B cell (primary cell): ENCODE measurements around the gene YARS1. TPM values are rescaled to one million over a fixed set of nuclear protein-coding genes. Genes with fewer than 3 reads are reported as not detected.

Source experiments
- ATAC-seq: fragments of 200-7000 bp; cut with Tn5 transposase; one replicate; pipeline ENCODE4 v1.10.0; 2021; ENCODE audit warnings: low read depth, mild to moderate bottlenecking, moderate number of reproducible peaks, moderate library complexity
- CTCF ChIA-PET: fragments of 350-600 bp; sonication (Branson Sonifier 250); formaldehyde crosslinking; loops from one replicate; lab custom pipeline; 2021; ENCODE audit warnings: antibody characterized with exemption, inconsistent platforms; lab: Charles Lee
- POLR2A ChIA-PET: fragments of 350-600 bp; sonication (Branson Sonifier 250); formaldehyde crosslinking; loops from one replicate; lab custom pipeline; 2021; ENCODE audit warnings: antibody characterized with exemption; lab: Charles Lee
- DNase-seq: peaks from one replicate; pipeline ENCODE4 v3.0.0; 2013
- H2AFZ ChIP-seq: 2 replicates; pipeline ENCODE4 v1.6.1; 2012; ENCODE audit warnings: mild to moderate bottlenecking, low read depth, low read length; ENCODE audit not compliant: insufficient read depth, poor library complexity, severe bottlenecking
- H3K27ac ChIP-seq, 2 donors: 1 replicate in 1 of 2; 2 replicates in 1 of 2; pipeline ENCODE4 v1.5.1; 2012 to 2013; ENCODE audit warnings: low read length in 2 of 2, mild to moderate bottlenecking in 2 of 2, moderate library complexity in 1 of 2
- H3K27me3 ChIP-seq, 4 experiments: fragments of 200-600 bp in 1 of 4; sonication (generic) in 1 of 4; replicated peaks in 1 of 4; 1 replicate in 2 of 4; 2 replicates in 2 of 4; pipeline versions ENCODE4 v1.6.1 to v1.7.0; 2013 to 2016; ENCODE audit warnings: low read length in 3 of 4, mild to moderate bottlenecking in 2 of 4, mixed read lengths in 1 of 4, moderate library complexity in 1 of 4; ENCODE audit not compliant: insufficient read depth in 4 of 4, control insufficient read depth in 3 of 4; ENCODE audit errors: control extremely low read depth in 1 of 4
- H3K36me3 ChIP-seq, 2 experiments: replicated peaks in 1 of 2; 1 replicate in 1 of 2; 2 replicates in 1 of 2; pipeline versions ENCODE4 v1.6.1 to v1.7.1; 2013; ENCODE audit warnings: low read length in 1 of 2; ENCODE audit not compliant: insufficient read depth in 2 of 2, control insufficient read depth in 1 of 2; ENCODE audit errors: control extremely low read depth in 1 of 2, extremely low read depth in 1 of 2
- H3K4me1 ChIP-seq, 2 donors: fragments of 200-600 bp in 1 of 2; sonication (generic) in 1 of 2; 1 replicate in 1 of 2; 2 replicates in 1 of 2; pipeline versions ENCODE4 v1.5.1 to v1.6.1; 2013 to 2017; ENCODE audit warnings: low read length in 2 of 2; ENCODE audit not compliant: control insufficient read depth in 2 of 2, insufficient read depth in 2 of 2
- H3K4me2 ChIP-seq: replicated peaks from 2 replicates; pipeline ENCODE3; 2012; ENCODE audit warnings: mild to moderate bottlenecking, low read depth, low read length; ENCODE audit not compliant: poor library complexity, severe bottlenecking
- H3K4me3 ChIP-seq, 5 experiments: fragments of 200-600 bp in 1 of 5; sonication (generic) in 1 of 5; 1 replicate in 3 of 5; 2 replicates in 2 of 5; pipeline versions ENCODE4 v1.5.1 to v1.7.0; 2011 to 2016; ENCODE audit warnings: low read length in 4 of 5, mild to moderate bottlenecking in 4 of 5, low read depth in 2 of 5, control low read depth in 1 of 5, moderate library complexity in 1 of 5; ENCODE audit not compliant: insufficient read depth in 1 of 5; ENCODE audit errors: control extremely low read depth in 1 of 5, extremely low read depth in 1 of 5
- H3K79me2 ChIP-seq: fragments of 200-600 bp; sonication (generic); one replicate; pipeline ENCODE4 v1.6.0; 2016; ENCODE audit warnings: low read length; ENCODE audit not compliant: control insufficient read depth, insufficient read depth
- H3K9ac ChIP-seq: fragments of 200-600 bp; sonication (generic); 2 replicates; pipeline ENCODE4 v1.6.1; 2017; ENCODE audit warnings: mild to moderate bottlenecking, low read length, moderate library complexity
- H3K9me3 ChIP-seq, 3 donors: one replicate each; pipeline versions ENCODE4 v1.6.1 to v1.7.1; 2013; ENCODE audit warnings: low read length in 2 of 3; ENCODE audit not compliant: control insufficient read depth in 2 of 3, insufficient read depth in 1 of 3; ENCODE audit errors: control extremely low read depth in 1 of 3
- H4K20me1 ChIP-seq: 2 replicates; pipeline ENCODE4 v1.6.0; 2012; ENCODE audit warnings: mild to moderate bottlenecking, low read length; ENCODE audit not compliant: insufficient read depth, control insufficient read depth, poor library complexity, severe bottlenecking
- H3K27ac Mint-ChIP-seq: one replicate; pipeline ENCODE4 v1.8.0; 2021; ENCODE audit warnings: mixed read lengths
- H3K27me3 Mint-ChIP-seq: one replicate; pipeline ENCODE4 v1.8.0; 2021; ENCODE audit warnings: mixed read lengths
- H3K4me1 Mint-ChIP-seq: one replicate; pipeline ENCODE4 v1.8.0; 2021; ENCODE audit warnings: mixed read lengths
- H3K4me3 Mint-ChIP-seq: one replicate; pipeline ENCODE4 v1.8.0; 2021; ENCODE audit warnings: mixed read lengths
- H3K9me3 Mint-ChIP-seq: one replicate; pipeline ENCODE4 v1.8.0; 2022; ENCODE audit warnings: mixed read lengths; ENCODE audit not compliant: insufficient read depth
- EZH2 ChIP-seq: IDR thresholded peaks from 2 replicates; pipeline ENCODE4 v1.6.1; 2012; ENCODE audit warnings: borderline replicate concordance, low read depth, mild to moderate bottlenecking, moderate library complexity, low read length; ENCODE audit not compliant: insufficient read depth, poor library complexity, severe bottlenecking
- WGBS: methylation state at CpG from one replicate; pipeline ENCODE4 v1.1.5; 2013; ENCODE audit warnings: missing lambda C conversion rate; ENCODE audit not compliant: insufficient coverage; 5-methylcytosine and 5-hydroxymethylcytosine counted together
- intact Hi-C: fragments of 100-400 bp; cut with micrococcal nuclease; formaldehyde crosslinking; loops from one replicate; pipeline ENCODE4 v1.10.0; 2022
- polyA plus RNA-seq: library from polyadenylated mRNA; depleted of rRNA; stranded (reverse); fragments of >200 nt; gene quantifications from 2 replicates; pipeline ENCODE4 v1.2.3, GENCODE V29; 2012
- total RNA-seq, 2 donors: library from RNA; stranded (reverse); fragments of 120-200 nt in 1 of 2; gene quantifications; 1 replicate in 1 of 2; 2 replicates in 1 of 2; pipeline versions ENCODE4 v1.2.3 to v1.2.4, GENCODE V29; 2013 to 2022
- TF ChIP-seq, protein P1 (sequence below): fragments of 200-600 bp; IDR thresholded peaks from one replicate; pipeline ENCODE4 v1.8.0; 2022; ENCODE audit warnings: antibody characterized with exemption, mild to moderate bottlenecking

The YARS1 gene
- total and polyA plus RNA-seq, 2 donors (not counting 1 experiment from before 2014, with no cell fraction given): 33.0 to 73.2 TPM

DNA sequence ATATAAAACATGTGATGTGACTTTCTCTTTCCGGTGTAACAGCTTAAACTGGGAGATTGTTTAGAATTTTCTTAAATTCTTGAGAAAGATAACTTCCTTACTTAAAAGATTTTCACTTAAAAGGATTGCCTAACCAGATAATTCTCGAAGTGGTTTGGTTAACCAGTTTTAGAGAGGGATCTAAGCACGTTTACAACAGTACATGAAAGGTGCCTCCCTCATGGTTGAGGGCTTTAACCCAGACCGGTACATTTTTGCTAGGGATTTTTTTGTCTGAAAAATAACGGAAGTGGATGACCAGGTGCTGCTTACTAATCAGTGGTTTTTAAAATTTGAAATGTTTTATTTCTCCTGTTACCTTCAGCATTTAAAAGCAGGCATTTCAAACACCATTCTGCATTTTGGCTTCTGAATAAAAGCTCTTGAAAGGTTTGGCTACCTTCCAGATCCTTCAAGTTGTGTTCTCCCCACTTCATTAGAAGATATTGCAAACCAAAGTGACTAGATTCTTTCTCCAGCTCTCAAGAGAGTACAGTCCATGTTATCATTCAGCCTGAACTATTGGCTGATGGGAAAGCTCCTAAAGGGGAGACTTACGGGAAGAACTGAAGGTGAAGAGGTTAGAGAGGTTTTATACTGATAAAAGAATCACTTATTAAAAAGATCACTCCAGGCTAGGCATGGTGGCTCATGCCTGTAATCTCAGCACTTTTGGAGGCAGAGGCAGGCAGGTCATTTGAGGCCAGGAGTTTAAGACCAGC, 13.1 kb upstream of the YARS1 start:
- H3K27ac Mint-ChIP-seq: no peak overlapping the region
- Histone ChIP-seq H3K79me2 (peaks cover 10% of the 10 kb centered on the region), H3K27ac (no peak overlapping the region), H4K20me1 (no peaks in the 10 kb centered on the region), H3K9me3 (no peaks in the 10 kb centered on the region), H3K4me2 (no peak overlapping the region), H3K9ac (no peak overlapping the region), H2AFZ (no peak overlapping the region), H3K36me3 (peaks cover 3 to 77% of the 10 kb centered on the region in 2 experiments), H3K27me3 (no peaks in the 10 kb centered on the region), H3K4me1 (no peaks in the 10 kb centered on the region), H3K4me3 (no peak overlapping the region)
- H3K4me1 Mint-ChIP-seq: no peaks in the 10 kb centered on the region
- no peak for DNase-seq
- no peaks in the 10 kb centered on the region for H3K9me3 Mint-ChIP-seq
- H3K27me3 Mint-ChIP-seq: no peaks in the 10 kb centered on the region
- TF ChIP-seq, protein P1, sequence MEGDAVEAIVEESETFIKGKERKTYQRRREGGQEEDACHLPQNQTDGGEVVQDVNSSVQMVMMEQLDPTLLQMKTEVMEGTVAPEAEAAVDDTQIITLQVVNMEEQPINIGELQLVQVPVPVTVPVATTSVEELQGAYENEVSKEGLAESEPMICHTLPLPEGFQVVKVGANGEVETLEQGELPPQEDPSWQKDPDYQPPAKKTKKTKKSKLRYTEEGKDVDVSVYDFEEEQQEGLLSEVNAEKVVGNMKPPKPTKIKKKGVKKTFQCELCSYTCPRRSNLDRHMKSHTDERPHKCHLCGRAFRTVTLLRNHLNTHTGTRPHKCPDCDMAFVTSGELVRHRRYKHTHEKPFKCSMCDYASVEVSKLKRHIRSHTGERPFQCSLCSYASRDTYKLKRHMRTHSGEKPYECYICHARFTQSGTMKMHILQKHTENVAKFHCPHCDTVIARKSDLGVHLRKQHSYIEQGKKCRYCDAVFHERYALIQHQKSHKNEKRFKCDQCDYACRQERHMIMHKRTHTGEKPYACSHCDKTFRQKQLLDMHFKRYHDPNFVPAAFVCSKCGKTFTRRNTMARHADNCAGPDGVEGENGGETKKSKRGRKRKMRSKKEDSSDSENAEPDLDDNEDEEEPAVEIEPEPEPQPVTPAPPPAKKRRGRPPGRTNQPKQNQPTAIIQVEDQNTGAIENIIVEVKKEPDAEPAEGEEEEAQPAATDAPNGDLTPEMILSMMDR: no peak
- no peak for TF ChIP-seq EZH2
- no peak overlapping the region for H3K4me3 Mint-ChIP-seq
- POLR2A ChIA-PET: no interaction called here
- intact Hi-C loops: no loop called here
- ATAC-seq: no peak
- no CpG with 5 or more reads among the region's 6 CpGs for WGBS
- CTCF ChIA-PET: no interaction called here

- POLR2A ChIA-PET: no interaction called here
- H3K36me3 ChIP-seq: peaks cover 3 to 71% of the 10 kb centered on the region in 2 experiments
- WGBS: no CpG with 5 or more reads among the region's 7 CpGs
These were observed 11.2 kb upstream of the YARS1 start for GRCh38 chr1:32828341-32828740.

More at GRCh38 chr1:32828341-32828740, 11.2 kb upstream of the YARS1 start:
- H3K4me1 ChIP-seq: no peaks in the 10 kb centered on the region
- no peaks in the 10 kb centered on the region for H3K9me3 ChIP-seq
- H3K27me3 ChIP-seq: no peaks in the 10 kb centered on the region
- no peak overlapping the region for H3K4me2 ChIP-seq
- H3K9ac ChIP-seq: no peak overlapping the region
- H2AFZ ChIP-seq: no peak overlapping the region
- DNase-seq: no peak
- no peak for ATAC-seq
- intact Hi-C loops: loop anchor here (10.0 kb wide), 1 partner anchor 46 kb away; the partner anchor contains the start of gene FNDC5
- Mint-ChIP-seq H3K4me3 (no peak overlapping the region), H3K4me1 (peaks cover 4% of the 10 kb centered on the region), H3K27ac (no peak overlapping the region), H3K9me3 (no peaks in the 10 kb centered on the region), H3K27me3 (no peaks in the 10 kb centered on the region)
- CTCF ChIA-PET: no interaction called here
- no peak for TF ChIP-seq EZH2
- TF ChIP-seq, protein P1: no peak
- no peak overlapping the region for H3K4me3 ChIP-seq
- no peaks in the 10 kb centered on the region for H4K20me1 ChIP-seq
- peaks cover 22% of the 10 kb centered on the region for H3K79me2 ChIP-seq
- H3K27ac ChIP-seq: no peak overlapping the region
